ENCODE measurements around the gene RABIF.

The RABIF gene

DNA sequence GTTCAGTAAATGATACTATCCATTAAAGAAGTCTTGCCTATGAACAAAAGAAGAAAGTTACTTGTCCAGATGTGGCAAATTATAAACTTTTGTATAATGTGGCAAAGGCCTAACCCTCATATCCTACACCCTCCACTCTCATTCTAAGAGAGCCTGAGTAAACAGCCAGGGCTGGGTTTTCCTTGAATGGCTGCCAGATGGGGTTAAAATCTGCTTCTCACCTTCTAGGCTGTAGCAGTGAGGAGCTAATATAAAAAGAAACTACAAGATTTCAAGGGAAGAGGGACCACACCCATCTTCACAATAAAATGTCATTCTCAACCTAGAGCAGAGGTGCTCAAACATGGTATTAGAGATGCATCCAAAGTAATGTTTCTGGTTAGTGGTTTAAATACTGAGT is 8.9 kb downstream of the RABIF start:
- TF ChIP-seq, protein P1, sequence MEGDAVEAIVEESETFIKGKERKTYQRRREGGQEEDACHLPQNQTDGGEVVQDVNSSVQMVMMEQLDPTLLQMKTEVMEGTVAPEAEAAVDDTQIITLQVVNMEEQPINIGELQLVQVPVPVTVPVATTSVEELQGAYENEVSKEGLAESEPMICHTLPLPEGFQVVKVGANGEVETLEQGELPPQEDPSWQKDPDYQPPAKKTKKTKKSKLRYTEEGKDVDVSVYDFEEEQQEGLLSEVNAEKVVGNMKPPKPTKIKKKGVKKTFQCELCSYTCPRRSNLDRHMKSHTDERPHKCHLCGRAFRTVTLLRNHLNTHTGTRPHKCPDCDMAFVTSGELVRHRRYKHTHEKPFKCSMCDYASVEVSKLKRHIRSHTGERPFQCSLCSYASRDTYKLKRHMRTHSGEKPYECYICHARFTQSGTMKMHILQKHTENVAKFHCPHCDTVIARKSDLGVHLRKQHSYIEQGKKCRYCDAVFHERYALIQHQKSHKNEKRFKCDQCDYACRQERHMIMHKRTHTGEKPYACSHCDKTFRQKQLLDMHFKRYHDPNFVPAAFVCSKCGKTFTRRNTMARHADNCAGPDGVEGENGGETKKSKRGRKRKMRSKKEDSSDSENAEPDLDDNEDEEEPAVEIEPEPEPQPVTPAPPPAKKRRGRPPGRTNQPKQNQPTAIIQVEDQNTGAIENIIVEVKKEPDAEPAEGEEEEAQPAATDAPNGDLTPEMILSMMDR (IDR thresholded peaks at IDR 0.05; ENCODE audit: low read depth, low read length) = no peak
- no peak for DNase-seq (ENCODE audit: low read depth in 2 of 2)
- no peak overlapping the region for H3K4me3 ChIP-seq (replicated peaks in 1 of 2; ENCODE audit: low read depth in 2 of 2, low read length in 2 of 2)

DNA sequence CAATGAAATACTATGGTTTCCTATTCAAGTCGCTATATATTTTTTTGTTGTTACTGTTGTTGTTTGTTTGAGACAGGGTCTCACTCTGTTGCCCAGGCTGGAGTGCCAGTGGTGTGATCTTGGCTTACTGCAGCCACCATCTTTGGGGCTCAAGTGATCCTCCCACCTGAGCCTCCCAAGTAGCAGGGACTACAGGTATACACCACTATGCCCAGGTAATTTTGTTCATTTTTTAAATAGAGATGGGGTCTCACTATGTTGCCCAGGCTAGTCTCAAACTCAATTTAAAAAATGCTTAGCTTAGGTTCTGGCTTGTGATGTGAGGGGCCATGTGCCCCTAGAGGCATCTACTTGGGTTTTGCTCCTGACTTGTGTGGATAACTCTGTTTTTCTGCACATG is 9.8 kb downstream of the RABIF start:
- DNase-seq (ENCODE audit: low read depth in 2 of 2) = no peak
- TF ChIP-seq, protein P1 (IDR thresholded peaks at IDR 0.05; ENCODE audit: low read depth, low read length) = no peak
- H3K4me3 ChIP-seq (replicated peaks in 1 of 2; ENCODE audit: low read depth in 2 of 2, low read length in 2 of 2) = no peak overlapping the region

DNA sequence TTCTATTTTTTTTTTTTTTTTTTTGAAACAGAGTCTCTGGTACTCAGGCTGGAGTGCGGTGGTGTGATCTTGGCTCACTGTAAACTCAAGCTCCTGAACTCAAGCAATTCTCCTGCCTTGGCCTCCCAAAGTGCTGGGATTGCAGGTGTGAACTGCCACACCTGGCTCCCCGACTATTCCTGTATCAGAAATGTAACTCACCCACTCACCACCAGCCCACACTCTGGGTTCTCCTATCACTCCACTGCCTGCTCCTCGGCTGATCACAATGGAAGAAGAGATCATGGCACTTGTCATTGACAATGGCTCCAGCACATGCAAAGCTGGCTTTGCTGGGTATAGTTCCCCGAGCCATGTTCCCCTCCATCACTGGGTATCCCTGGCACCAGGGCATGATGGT is 15.9 kb downstream of the RABIF start:
- H3K4me3 ChIP-seq (replicated peaks in 1 of 2; ENCODE audit: low read depth in 2 of 2, low read length in 2 of 2) = no peak overlapping the region
- DNase-seq (ENCODE audit: low read depth in 2 of 2) = no peak
- TF ChIP-seq, protein P1 (IDR thresholded peaks at IDR 0.05; ENCODE audit: low read depth, low read length) = no peak

DNA sequence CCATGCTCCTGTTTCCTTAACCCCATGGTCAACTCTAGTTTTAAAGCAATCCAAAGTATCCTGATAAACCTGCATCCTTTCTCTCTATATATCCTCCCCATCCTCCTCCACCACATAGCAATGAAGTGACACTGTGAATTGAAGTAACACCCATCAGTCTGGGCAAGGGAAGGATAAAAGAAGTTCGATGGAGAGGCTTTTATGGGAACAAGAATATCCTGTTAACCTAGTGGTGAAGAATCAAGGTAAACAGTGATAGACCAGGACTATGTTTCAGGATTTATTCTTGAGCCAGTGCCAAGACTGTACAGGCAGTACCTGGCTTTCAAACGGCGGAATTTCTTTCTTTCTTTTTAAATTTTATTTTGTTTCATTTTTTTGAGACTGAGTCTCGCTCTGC is 17.6 kb downstream of the RABIF start:
- TF ChIP-seq, protein P1 (IDR thresholded peaks at IDR 0.05; ENCODE audit: low read depth, low read length) = no peak
- H3K4me3 ChIP-seq (replicated peaks in 1 of 2; ENCODE audit: low read depth in 2 of 2, low read length in 2 of 2) = no peak overlapping the region
- no peak for DNase-seq (ENCODE audit: low read depth in 2 of 2)

DNA sequence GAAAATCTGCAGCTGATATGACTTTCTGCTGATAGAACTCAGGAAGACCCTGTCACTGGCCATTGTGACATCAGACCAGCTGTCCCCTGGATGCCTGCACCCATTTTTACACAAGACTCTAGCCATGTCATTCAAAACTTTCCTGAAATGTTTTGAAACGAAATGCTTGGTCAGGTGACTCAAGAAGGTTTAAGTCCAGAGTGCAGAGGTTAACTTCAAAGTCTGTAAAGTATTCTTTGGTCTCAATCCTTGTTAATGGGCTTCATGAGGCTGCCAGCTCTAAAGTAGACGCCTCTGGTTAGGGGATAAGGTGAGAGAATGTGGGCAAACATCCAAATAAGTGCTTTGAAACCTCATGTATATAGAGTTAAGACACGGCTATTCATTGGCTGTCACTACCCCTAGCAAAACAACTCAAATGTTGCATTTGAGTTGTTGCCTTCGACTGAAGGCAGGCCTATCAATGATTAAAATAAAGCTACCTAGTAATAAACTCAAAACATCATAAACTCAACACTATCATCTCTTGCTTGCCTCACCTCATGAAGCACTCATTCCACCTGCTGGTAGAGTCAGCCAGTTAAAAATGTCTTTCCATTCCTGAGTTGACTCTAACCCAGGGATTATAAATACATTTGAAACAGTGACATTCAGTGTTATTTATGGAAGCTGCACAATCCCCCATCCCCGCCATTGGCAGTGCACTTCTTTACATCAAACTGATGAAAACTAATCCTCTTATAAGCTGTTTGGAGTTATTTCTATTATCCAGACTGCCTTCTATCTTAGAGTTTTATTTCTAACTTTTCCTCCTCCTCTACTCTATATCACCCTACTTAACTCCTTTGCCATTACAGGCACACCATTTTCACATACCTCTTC is 26.0 kb downstream of the RABIF start:
- TF ChIP-seq, protein P1 (IDR thresholded peaks at IDR 0.05; ENCODE audit: low read depth, low read length) = no peak
- no peak for DNase-seq (ENCODE audit: low read depth in 2 of 2)
- no peak overlapping the region for H3K4me3 ChIP-seq (replicated peaks in 1 of 2; ENCODE audit: low read depth in 2 of 2, low read length in 2 of 2)

DNA sequence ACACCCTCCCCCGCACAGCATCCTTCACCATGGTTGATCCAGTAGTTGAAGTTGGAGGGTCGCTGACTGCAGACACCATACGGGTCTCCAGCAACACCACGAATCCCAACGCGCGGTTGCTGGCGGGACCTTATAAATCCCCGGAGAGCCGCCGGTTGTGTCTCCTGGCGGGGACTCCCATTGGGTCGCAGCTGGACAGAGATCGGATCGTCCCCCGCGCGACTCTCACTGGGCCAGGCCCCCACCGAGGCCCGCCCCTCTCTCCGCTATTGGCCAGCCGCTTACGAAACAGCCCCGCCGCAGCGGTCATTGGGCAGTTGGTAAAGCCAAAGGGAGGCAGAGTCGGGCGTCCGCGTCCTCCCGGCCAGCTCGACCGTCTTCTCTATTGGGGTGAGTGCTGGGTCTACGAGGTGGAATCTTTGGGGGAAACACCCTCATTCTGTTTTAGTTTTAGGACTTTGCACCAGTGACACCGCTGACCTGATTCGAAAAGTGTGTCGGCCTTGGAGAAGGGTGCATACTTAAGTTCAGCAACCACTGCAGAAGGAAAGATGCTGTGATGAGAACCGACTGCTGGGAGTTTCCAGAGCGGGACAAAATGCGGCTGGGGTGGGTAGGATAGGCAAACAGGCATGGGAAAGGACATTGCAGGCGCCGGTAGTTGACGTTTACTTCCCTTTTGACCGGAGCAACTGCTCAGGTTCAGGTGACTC is 27.4 kb downstream of the RABIF start:
- peak; percentile 81 to 85 for DNase-seq (ENCODE audit: low read depth in 2 of 2)
- peak overlapping the region; percentile 66 to 67 for H3K4me3 ChIP-seq (replicated peaks in 1 of 2; ENCODE audit: low read depth in 2 of 2, low read length in 2 of 2)
- TF ChIP-seq, protein P1 (IDR thresholded peaks at IDR 0.05; ENCODE audit: low read depth, low read length) = no peak

All from cardiac fibroblast (primary cell).